Fibroblast of peridontal ligament (primary cell): ENCODE data around the gene MTHFD1L.
"Not testable (repeated sequence)": the region's sequence is repeated elsewhere in the genome, so short reads cannot be mapped to it uniquely, and the experiment has no call there.

Experiments used
- DNase-seq: peaks from one replicate; pipeline ENCODE4 v3.0.0-alpha.2; 2010; ENCODE audit errors: extremely low read depth

Gene MTHFD1L

GRCh38 chr6:150865406-150866146 lies at the start of gene MTHFD1L:
Gene MTHFD1L (plus strand): TSS chr6:150865702. CDS start chr6:150865823, 121 bp downstream.
- DNase-seq = peak; percentile 81

- not testable (repeated sequence) for DNase-seq
These were observed 48.9 kb upstream of the MTHFD1L start for GRCh38 chr6:150816554-150816953.

- no peak for DNase-seq
These were observed 42.6 kb upstream of the MTHFD1L start for GRCh38 chr6:150822932-150823331.

- DNase-seq = no peak
These were observed 38.7 kb upstream of the MTHFD1L start for GRCh38 chr6:150826788-150827187.

GRCh38 chr6:150828107-150828506 lies 37.4 kb upstream of the MTHFD1L start:
- DNase-seq = not testable (repeated sequence)

GRCh38 chr6:150830439-150831165 lies 34.9 kb upstream of the MTHFD1L start:
- no peak for DNase-seq

GRCh38 chr6:150831577-150831976 lies 33.9 kb upstream of the MTHFD1L start:
- no peak for DNase-seq

GRCh38 chr6:150835620-150836019 lies 29.9 kb upstream of the MTHFD1L start:
- DNase-seq = no peak

GRCh38 chr6:150840185-150840584 lies 25.3 kb upstream of the MTHFD1L start:
- no peak for DNase-seq

GRCh38 chr6:150841189-150841588 lies 24.3 kb upstream of the MTHFD1L start:
- no peak for DNase-seq

- no peak for DNase-seq
These were observed 23.8 kb upstream of the MTHFD1L start for GRCh38 chr6:150841697-150842096.

- no peak for DNase-seq
These were observed 21.1 kb upstream of the MTHFD1L start for GRCh38 chr6:150844371-150844770.

GRCh38 chr6:150846641-150847040 lies 18.9 kb upstream of the MTHFD1L start:
- peak; percentile 37 for DNase-seq

- DNase-seq = no peak
These were observed 17.1 kb upstream of the MTHFD1L start for GRCh38 chr6:150848400-150848799.

GRCh38 chr6:150854392-150854791 lies 11.1 kb upstream of the MTHFD1L start:
- DNase-seq = not testable (repeated sequence)

GRCh38 chr6:150855171-150855570 lies 10.3 kb upstream of the MTHFD1L start:
- DNase-seq = not testable (repeated sequence)

GRCh38 chr6:150857062-150857944 lies 8.2 kb upstream of the MTHFD1L start:
- peak; percentile 99 for DNase-seq

GRCh38 chr6:150857945-150858308 lies 7.6 kb upstream of the MTHFD1L start:
- DNase-seq = no peak

- DNase-seq = not testable (repeated sequence)
These were observed 3.9 kb upstream of the MTHFD1L start for GRCh38 chr6:150861448-150862168.

- no peak for DNase-seq
These were observed 2.1 kb upstream of the MTHFD1L start for GRCh38 chr6:150863213-150863928.

- DNase-seq = peak; percentile 36
These were observed 478 bp upstream of the MTHFD1L start for GRCh38 chr6:150865043-150865405.
